Liver (tissue), 3 donors: Measurements from ENCODE around the gene HCFC1.

Experiments
- ATF3 ChIP-seq: IDR thresholded peaks from 2 replicates; pipeline ENCODE4 v1.6.1; 2016; ENCODE audit warnings: antibody characterized with exemption
- GABPA ChIP-seq, 2 donors: IDR thresholded peaks in 1 of 2; conservative IDR thresholded peaks in 1 of 2; 2 replicates each; pipeline ENCODE4 v1.6.1; 2016; ENCODE audit warnings: antibody characterized with exemption in 2 of 2, mild to moderate bottlenecking in 1 of 2, moderate library complexity in 1 of 2
- RAD21 ChIP-seq, 2 donors: IDR thresholded peaks; 2 replicates each; pipeline ENCODE4 v1.6.1; 2016; ENCODE audit warnings: antibody characterized with exemption in 2 of 2, mild to moderate bottlenecking in 2 of 2
- SP1 ChIP-seq: IDR thresholded peaks from 2 replicates; pipeline ENCODE4 v1.6.1; 2018; ENCODE audit warnings: antibody characterized with exemption, mild to moderate bottlenecking
- TAF1 ChIP-seq: conservative IDR thresholded peaks from 2 replicates; pipeline ENCODE4 v1.6.1; 2016; ENCODE audit warnings: antibody characterized with exemption, mild to moderate bottlenecking
- YY1 ChIP-seq: IDR thresholded peaks from 2 replicates; pipeline ENCODE4 v1.6.1; 2016; ENCODE audit warnings: antibody characterized with exemption, mild to moderate bottlenecking
- TF ChIP-seq, protein P1 (sequence below): fragments of 150-350 bp; IDR thresholded peaks from 2 replicates; pipeline ENCODE4 v1.5.1; 2017; ENCODE audit warnings: improper control_type of control experiment, low read depth, low read length; ENCODE audit not compliant: missing input control
- donor health status: healthy.
- donor health status: healthy.

DNA sequence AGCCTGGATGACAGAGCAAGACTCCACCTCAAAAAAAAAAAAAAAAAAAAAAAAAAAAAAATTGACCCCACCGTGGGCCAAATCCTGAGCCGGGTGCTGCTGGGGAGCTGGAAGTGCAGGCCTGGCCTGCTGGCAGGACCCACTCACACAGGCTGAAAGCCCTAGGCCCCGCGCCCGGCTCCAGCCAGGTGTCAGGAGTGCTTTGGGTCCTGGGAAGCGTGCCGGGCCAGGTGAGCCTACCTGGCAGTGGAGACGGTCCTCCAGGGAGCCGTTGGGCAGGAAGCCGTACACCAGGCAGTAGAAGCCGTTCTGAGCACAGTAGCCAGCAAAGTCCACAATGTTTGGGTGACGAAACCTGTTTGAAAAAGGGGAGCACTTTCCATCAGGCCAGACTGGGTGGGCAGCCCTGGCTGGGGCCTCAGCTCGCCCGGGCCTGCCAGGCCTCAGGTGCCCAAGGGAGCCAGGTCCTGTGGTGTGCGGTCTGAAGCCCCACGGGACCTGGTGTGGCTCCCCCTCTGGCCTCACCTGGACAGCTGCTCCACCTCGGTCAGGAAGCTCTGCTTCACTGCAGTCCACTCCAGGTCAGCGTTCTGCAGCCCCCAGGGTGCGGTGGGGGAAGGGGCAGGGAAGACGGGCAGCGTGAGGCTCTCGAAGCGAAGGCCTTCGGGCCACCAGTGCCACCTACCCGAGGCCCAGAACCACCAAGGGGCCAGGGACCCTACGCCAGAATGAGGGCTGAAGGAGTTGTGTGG is 46.3 kb upstream of the HCFC1 start:
- TF ChIP-seq ATF3 (no peak), YY1 (no peak), RAD21 (IDR thresholded peaks at IDR 0.05) (no peak), TAF1 (no peak), GABPA (IDR thresholded peaks at IDR 0.05 in 1 of 2, conservative IDR thresholded peaks at IDR 0.05 in 1 of 2) (no peak), SP1 (no peak)
- TF ChIP-seq, protein P1, sequence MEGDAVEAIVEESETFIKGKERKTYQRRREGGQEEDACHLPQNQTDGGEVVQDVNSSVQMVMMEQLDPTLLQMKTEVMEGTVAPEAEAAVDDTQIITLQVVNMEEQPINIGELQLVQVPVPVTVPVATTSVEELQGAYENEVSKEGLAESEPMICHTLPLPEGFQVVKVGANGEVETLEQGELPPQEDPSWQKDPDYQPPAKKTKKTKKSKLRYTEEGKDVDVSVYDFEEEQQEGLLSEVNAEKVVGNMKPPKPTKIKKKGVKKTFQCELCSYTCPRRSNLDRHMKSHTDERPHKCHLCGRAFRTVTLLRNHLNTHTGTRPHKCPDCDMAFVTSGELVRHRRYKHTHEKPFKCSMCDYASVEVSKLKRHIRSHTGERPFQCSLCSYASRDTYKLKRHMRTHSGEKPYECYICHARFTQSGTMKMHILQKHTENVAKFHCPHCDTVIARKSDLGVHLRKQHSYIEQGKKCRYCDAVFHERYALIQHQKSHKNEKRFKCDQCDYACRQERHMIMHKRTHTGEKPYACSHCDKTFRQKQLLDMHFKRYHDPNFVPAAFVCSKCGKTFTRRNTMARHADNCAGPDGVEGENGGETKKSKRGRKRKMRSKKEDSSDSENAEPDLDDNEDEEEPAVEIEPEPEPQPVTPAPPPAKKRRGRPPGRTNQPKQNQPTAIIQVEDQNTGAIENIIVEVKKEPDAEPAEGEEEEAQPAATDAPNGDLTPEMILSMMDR = no peak
